Astrocyte (in vitro differentiated cells and primary cell): ENCODE results near the gene C14orf93. TPM values are rescaled to one million over a fixed set of nuclear protein-coding genes. Genes with fewer than 3 reads are reported as not detected.

ENCODE experiments used
- DNase-seq: peaks from one replicate; pipeline ENCODE4 v3.0.0-alpha.2; 2010; ENCODE audit warnings: low read depth
- FAIRE-seq: peaks from 2 replicates; lab custom pipeline; 2011; peaks lifted over from hg19 to GRCh38; lab: Jason Lieb, UNC
- H2AFZ ChIP-seq: 2 replicates; pipeline ENCODE4 v1.6.0; 2012; ENCODE audit warnings: low read depth, low read length, inconsistent platforms
- H3K27ac ChIP-seq: 2 replicates; pipeline ENCODE4 v1.5.1; 2011; ENCODE audit warnings: low read depth, low read length, inconsistent platforms
- H3K27me3 ChIP-seq: 2 replicates; pipeline ENCODE4 v1.6.0; 2011; ENCODE audit warnings: low read length, inconsistent platforms; ENCODE audit not compliant: insufficient read depth
- H3K36me3 ChIP-seq: 2 replicates; pipeline ENCODE4 v1.5.1; 2011; ENCODE audit warnings: low read length, inconsistent platforms; ENCODE audit not compliant: insufficient read depth
- H3K4me1 ChIP-seq: 2 replicates; pipeline ENCODE4 v1.5.1; 2011; ENCODE audit warnings: low read length, inconsistent platforms; ENCODE audit not compliant: insufficient read depth
- H3K4me2 ChIP-seq: 2 replicates; pipeline ENCODE4 v1.6.0; 2012; ENCODE audit warnings: low read length, inconsistent platforms
- H3K4me3 ChIP-seq: 2 replicates; pipeline ENCODE4 v1.5.1; 2011; ENCODE audit warnings: low read depth, mild to moderate bottlenecking, low read length, inconsistent platforms; ENCODE audit not compliant: insufficient read depth
- H3K79me2 ChIP-seq: 2 replicates; pipeline ENCODE4 v1.6.0; 2012; ENCODE audit warnings: mild to moderate bottlenecking, low read length, inconsistent platforms; ENCODE audit not compliant: insufficient read depth
- H3K9ac ChIP-seq: 2 replicates; pipeline ENCODE4 v1.6.0; 2012; ENCODE audit warnings: mild to moderate bottlenecking, low read length, inconsistent platforms
- H3K9me3 ChIP-seq: 2 replicates; pipeline ENCODE4 v1.5.1; 2012; ENCODE audit warnings: low read depth, mild to moderate bottlenecking, low read length, inconsistent platforms; ENCODE audit not compliant: insufficient read depth
- H4K20me1 ChIP-seq: 2 replicates; pipeline ENCODE4 v1.6.0; 2012; ENCODE audit warnings: low read length, inconsistent platforms; ENCODE audit not compliant: insufficient read depth
- H3K27ac Mint-ChIP-seq: one replicate; pipeline ENCODE4 v1.8.0; 2021; ENCODE audit warnings: mild to moderate bottlenecking, mixed read lengths; ENCODE audit not compliant: unreplicated experiment
- H3K27me3 Mint-ChIP-seq: one replicate; pipeline ENCODE4 v1.8.0; 2021; ENCODE audit warnings: low read depth, mixed read lengths; ENCODE audit not compliant: unreplicated experiment
- H3K36me3 Mint-ChIP-seq: one replicate; pipeline ENCODE4 v1.8.0; 2021; ENCODE audit warnings: low read depth, mixed read lengths; ENCODE audit not compliant: unreplicated experiment
- H3K4me1 Mint-ChIP-seq: one replicate; pipeline ENCODE4 v1.8.0; 2021; ENCODE audit warnings: low read depth, mixed read lengths; ENCODE audit not compliant: unreplicated experiment
- H3K4me3 Mint-ChIP-seq: one replicate; pipeline ENCODE4 v1.8.0; 2021; ENCODE audit warnings: mild to moderate bottlenecking, moderate library complexity, mixed read lengths; ENCODE audit not compliant: unreplicated experiment
- H3K9me3 Mint-ChIP-seq: one replicate; pipeline ENCODE4 v1.8.0; 2021; ENCODE audit warnings: mild to moderate bottlenecking, mixed read lengths; ENCODE audit not compliant: unreplicated experiment
- EZH2 ChIP-seq: IDR thresholded peaks from 2 replicates; pipeline ENCODE4 v1.6.1; 2012; ENCODE audit warnings: mild to moderate bottlenecking, low read length, inconsistent platforms; ENCODE audit not compliant: insufficient read depth
- total RNA-seq: library from RNA; stranded (reverse); gene quantifications from 2 replicates; pipeline ENCODE4 v1.2.1, GENCODE V29; 2021
- TF ChIP-seq, protein P1 (sequence below): IDR thresholded peaks from 2 replicates; pipeline ENCODE4 v1.5.1; 2011; ENCODE audit warnings: low read depth, mild to moderate bottlenecking, inconsistent platforms, low read length, moderate library complexity; ENCODE audit not compliant: insufficient read depth

The C14orf93 gene
- total RNA-seq, 1 donor from 2014 or later: 3.6 TPM

- H3K4me3 Mint-ChIP-seq: no peak overlapping the region
- H3K36me3 Mint-ChIP-seq: peaks cover 11% of the 10 kb centered on the region
- no peaks in the 10 kb centered on the region for H3K9me3 ChIP-seq
- peaks cover 7% of the 10 kb centered on the region for H3K36me3 ChIP-seq
- FAIRE-seq: no peak
- no peaks in the 10 kb centered on the region for H3K79me2 ChIP-seq
- no peak overlapping the region for H3K9ac ChIP-seq
- peaks cover 17% of the 10 kb centered on the region for H3K4me1 Mint-ChIP-seq
- TF ChIP-seq EZH2: no peak
- TF ChIP-seq, protein P1, sequence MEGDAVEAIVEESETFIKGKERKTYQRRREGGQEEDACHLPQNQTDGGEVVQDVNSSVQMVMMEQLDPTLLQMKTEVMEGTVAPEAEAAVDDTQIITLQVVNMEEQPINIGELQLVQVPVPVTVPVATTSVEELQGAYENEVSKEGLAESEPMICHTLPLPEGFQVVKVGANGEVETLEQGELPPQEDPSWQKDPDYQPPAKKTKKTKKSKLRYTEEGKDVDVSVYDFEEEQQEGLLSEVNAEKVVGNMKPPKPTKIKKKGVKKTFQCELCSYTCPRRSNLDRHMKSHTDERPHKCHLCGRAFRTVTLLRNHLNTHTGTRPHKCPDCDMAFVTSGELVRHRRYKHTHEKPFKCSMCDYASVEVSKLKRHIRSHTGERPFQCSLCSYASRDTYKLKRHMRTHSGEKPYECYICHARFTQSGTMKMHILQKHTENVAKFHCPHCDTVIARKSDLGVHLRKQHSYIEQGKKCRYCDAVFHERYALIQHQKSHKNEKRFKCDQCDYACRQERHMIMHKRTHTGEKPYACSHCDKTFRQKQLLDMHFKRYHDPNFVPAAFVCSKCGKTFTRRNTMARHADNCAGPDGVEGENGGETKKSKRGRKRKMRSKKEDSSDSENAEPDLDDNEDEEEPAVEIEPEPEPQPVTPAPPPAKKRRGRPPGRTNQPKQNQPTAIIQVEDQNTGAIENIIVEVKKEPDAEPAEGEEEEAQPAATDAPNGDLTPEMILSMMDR: no peak
- no peak overlapping the region for H2AFZ ChIP-seq
- no peaks in the 10 kb centered on the region for H3K27me3 ChIP-seq
- H3K27ac ChIP-seq: no peak overlapping the region
- H3K4me2 ChIP-seq: no peak overlapping the region
- H4K20me1 ChIP-seq: peaks cover 23% of the 10 kb centered on the region
- H3K27ac Mint-ChIP-seq: no peak overlapping the region
- H3K4me1 ChIP-seq: peaks cover 19% of the 10 kb centered on the region
- no peak for DNase-seq
- no peaks in the 10 kb centered on the region for H3K9me3 Mint-ChIP-seq
- H3K27me3 Mint-ChIP-seq: no peaks in the 10 kb centered on the region
- no peak overlapping the region for H3K4me3 ChIP-seq
Measured at GRCh38 chr14:23054000-23054811, 44.3 kb upstream of the C14orf93 start.

- Histone ChIP-seq H3K36me3 (no peaks in the 10 kb centered on the region), H3K4me2 (no peak overlapping the region), H3K9ac (no peak overlapping the region), H3K4me1 (peaks cover 19% of the 10 kb centered on the region), H3K4me3 (no peak overlapping the region), H2AFZ (no peak overlapping the region), H3K79me2 (no peaks in the 10 kb centered on the region), H3K27me3 (no peaks in the 10 kb centered on the region), H4K20me1 (peaks cover 16% of the 10 kb centered on the region), H3K9me3 (no peaks in the 10 kb centered on the region), H3K27ac (no peak overlapping the region)
- Mint-ChIP-seq H3K4me3 (no peak overlapping the region), H3K36me3 (peaks cover 10% of the 10 kb centered on the region), H3K4me1 (peaks cover 17% of the 10 kb centered on the region), H3K9me3 (no peaks in the 10 kb centered on the region), H3K27ac (no peak overlapping the region), H3K27me3 (no peaks in the 10 kb centered on the region)
- TF ChIP-seq, protein P1: no peak
- DNase-seq (no peak), FAIRE-seq (no peak)
Measured at GRCh38 chr14:23053426-23053825, 43.5 kb upstream of the C14orf93 start.

GRCh38 chr14:23052671-23053070, 42.7 kb upstream of the C14orf93 start:
- Mint-ChIP-seq H3K4me1 (peaks cover 12% of the 10 kb centered on the region), H3K4me3 (no peak overlapping the region), H3K9me3 (no peaks in the 10 kb centered on the region), H3K27me3 (no peaks in the 10 kb centered on the region), H3K27ac (no peak overlapping the region), H3K36me3 (peaks cover 10% of the 10 kb centered on the region)
- DNase-seq (no peak), FAIRE-seq (no peak)
- no peaks in the 10 kb centered on the region for H3K79me2 ChIP-seq
- no peak for TF ChIP-seq EZH2
- TF ChIP-seq, protein P1: no peak
- H3K4me3 ChIP-seq: no peak overlapping the region
- no peak overlapping the region for H3K4me2 ChIP-seq
- no peak overlapping the region for H3K9ac ChIP-seq
- H3K4me1 ChIP-seq: peaks cover 16% of the 10 kb centered on the region
- H3K36me3 ChIP-seq: no peaks in the 10 kb centered on the region
- H3K27me3 ChIP-seq: no peaks in the 10 kb centered on the region
- no peaks in the 10 kb centered on the region for H3K9me3 ChIP-seq
- H3K27ac ChIP-seq: no peak overlapping the region
- no peak overlapping the region for H2AFZ ChIP-seq
- peaks cover 9% of the 10 kb centered on the region for H4K20me1 ChIP-seq
